HuH-7.5 (cell line): Measurements from ENCODE around the gene LIMK1.

ENCODE experiments used
- DNase-seq: peaks from one replicate; pipeline ENCODE4 v3.0.0; 2011; ENCODE audit warnings: low spot score

Gene LIMK1

DNA sequence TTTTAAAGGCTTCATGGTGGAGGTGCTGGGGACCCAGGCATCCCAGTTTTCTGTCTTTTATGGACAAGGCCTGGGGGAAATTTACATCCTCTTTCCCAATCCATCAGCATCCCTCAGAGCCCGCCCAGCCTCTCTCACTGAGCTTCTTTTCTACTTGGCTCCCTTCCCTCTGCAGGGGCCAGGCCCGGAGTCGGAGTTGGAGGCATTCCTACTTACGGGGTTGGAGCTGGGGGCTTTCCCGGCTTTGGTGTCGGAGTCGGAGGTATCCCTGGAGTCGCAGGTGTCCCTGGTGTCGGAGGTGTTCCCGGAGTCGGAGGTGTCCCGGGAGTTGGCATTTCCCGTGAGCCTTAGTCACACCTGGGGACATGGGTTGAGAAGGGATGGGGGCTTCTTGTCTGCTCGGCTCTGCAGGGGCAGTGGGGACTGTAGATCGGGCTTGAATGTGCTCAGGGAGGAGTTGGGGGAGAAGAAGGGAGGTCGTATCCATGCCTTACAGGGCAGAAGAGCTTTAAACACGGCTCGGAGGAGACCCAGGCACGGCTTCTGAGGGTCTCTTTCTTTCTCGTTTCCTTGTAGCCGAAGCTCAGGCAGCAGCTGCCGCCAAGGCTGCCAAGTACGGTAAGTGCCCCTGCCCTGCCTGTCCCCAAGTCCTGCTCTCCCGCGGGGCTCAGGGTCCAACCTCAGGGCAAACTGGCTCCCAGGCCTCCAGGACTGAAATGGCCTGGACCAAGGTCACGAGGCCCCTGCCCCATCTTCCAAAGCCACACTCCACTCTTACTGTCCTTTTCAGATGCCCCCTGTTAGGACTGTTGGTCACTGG lies 27.3 kb upstream of the LIMK1 start:
- no peak for DNase-seq

DNA sequence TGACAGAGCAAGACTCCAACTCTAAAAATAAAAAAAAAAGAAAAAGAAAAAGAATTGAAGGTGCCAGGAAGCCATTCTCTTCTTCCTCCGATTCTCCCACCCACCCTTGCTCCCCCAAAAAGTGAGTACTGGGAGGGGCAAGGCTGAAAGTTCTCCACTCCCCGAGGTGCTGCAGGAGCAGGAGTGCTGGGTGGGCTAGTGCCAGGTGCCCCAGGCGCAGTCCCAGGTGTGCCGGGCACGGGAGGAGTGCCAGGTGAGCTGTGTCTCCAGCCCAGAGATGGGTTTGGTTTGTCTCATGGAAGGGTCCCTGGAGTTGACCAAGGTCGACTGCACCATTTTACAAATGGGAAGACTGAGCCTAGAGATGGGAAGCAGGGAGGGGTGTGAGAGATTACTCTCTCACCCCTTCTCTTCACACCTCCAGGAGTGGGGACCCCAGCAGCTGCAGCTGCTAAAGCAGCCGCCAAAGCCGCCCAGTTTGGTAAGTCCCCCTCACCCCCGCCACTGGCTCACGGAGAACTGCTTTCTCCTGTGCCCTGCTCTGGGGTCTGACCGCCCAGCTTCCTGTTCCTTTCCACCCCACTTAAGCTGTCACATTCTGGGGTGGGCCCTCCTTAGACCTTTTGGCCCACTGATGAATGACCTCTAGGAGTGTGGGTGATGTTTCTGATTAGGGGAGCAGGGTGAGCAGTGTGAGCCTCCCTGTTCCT lies 26.2 kb upstream of the LIMK1 start:
- DNase-seq, result no peak

DNA sequence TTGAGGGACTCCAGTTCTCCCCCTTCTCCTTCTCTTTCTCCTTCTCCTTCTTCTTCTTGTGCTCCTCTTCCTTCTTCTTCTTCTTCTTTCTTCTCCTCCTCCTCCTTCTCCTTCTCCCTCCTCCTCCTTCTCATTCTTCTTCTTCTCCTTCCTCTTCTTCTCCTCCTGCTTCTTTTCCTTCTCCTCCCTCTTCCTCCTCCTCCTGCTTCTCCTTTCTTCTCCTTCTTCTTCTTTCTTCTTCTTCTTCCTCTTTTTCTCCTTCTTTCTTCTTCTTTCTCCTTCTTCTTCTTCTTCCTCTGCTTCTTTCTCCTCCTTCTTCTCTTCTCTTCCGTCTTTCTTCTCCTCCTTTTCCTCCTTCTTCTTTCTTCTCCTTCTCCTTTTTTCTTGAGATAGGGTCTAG lies 25.6 kb upstream of the LIMK1 start:
- no peak for DNase-seq

DNA sequence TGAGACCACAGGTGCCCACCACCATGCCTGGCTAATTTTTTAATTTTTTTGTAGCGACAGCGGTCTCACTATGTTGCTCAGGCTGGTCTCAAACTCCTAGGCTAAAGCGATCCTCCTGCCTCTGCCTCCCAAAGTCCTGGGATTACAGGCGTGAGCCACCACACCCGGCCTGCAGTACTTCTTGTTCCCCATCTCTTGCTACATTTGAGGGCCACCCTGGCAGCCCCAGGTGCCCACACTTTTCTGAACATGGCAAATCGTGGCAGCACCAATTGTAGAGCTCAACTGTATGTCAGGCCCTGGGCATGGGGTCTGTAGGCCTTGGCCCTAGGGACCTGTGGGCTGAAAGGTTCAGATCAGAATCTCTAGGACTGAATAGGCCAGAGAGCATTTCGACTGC lies 25.1 kb upstream of the LIMK1 start:
- no peak for DNase-seq

DNA sequence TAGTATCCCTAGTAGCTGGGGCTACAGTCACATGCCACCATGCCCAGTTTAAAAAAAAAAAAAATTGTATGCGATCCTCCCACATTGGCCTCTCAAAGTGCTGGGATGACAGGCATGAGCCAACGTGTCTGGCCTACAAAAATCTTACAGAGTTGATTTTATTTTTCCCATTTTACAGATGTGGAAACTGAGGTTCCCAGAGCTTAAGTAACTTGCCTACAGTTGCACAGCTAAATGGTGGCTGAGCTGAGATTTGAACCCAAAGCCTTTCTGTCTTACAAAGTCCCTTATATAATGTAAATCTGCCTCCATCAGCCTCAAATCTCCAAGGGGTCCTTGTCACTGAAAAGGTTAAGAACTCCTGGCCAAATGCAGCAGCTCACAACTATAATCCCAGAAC lies 24.6 kb upstream of the LIMK1 start:
- DNase-seq, result no peak

DNA sequence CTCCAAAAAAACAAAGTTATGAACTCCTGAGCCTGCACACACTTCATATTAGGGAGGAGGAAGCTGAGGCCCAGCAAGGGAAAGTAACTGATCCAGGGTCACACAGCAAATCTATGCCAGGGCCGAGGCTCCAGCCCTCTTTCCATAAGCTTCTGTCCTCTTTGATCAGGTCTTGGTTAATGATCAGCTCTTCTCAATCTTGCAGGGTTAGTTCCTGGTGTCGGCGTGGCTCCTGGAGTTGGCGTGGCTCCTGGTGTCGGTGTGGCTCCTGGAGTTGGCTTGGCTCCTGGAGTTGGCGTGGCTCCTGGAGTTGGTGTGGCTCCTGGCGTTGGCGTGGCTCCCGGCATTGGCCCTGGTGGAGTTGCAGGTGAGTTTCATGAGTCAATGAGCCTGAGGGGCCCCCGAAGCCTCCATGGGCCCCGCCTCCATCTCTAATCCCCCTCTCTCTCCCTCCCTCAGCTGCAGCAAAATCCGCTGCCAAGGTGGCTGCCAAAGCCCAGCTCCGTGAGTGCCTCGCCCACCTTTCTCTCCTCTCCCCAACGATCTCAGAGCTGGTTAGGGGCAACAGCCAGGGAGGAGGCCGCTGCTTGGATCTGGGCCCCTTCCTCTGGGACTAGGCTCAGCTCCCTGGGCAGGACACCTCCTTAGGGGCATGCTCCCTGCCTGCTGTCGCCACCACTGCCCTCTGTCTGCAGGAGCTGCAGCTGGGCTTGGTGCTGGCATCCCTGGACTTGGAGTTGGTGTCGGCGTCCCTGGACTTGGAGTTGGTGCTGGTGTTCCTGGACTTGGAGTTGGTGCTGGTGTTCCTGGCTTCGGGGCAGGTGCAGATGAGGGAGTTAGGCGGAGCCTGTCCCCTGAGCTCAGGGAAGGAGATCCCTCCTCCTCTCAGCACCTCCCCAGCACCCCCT lies 23.7 kb upstream of the LIMK1 start:
- DNase-seq, result no peak

DNA sequence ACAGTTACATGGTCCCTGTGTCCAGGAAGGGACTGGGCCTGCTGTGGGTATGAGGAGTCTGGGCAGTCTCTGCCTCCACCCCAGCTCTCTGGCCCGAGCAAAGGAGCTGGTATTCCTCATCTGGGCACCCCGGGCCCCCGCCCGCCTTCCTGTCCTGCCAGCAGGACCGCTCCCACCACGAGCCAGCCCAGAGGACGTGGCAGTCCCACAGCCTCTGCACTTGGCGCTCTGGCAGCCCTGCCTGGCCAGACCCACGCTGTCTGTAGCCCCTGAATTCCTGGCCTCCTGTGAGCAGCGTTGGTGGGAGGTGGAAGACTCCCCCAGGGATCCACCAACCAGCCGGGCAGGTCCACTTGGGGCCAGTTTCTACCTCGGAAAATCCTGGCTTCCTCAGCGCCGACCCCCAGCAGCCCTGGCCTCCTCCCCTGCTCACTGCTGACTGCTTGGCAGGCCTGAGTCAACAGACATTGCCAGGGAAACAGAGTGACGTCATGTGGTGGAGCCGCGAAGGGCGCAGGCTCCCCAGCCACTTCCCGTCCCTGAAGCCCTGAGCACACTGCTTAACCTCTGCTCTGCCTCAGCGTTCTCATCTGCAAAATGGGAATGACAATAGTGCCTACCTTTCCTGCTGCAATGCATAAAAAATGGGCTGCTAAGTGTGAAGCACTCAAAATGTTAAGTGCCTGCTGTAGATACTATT lies 21.6 kb upstream of the LIMK1 start:
- peak; percentile 67 for DNase-seq

DNA sequence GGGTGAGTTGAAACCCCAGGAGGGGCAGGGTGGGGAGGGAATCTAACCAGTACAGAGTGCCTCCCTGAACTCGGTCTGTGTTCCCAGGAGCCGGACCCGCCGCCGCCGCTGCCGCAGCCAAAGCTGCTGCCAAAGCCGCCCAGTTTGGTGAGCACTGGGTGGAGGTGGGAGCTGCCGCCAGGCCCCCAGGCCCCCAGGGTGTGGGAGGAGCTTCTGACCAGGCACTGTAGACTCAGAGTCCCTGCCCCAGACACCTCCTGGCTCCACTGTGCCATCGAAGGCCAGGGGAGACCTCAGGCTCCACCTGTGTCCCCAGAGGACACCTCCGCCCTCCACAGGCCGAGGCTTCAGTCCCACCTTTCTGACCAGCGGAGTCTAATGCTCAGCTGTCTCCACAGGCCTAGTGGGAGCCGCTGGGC lies 20.4 kb upstream of the LIMK1 start:
- DNase-seq, result no peak

DNA sequence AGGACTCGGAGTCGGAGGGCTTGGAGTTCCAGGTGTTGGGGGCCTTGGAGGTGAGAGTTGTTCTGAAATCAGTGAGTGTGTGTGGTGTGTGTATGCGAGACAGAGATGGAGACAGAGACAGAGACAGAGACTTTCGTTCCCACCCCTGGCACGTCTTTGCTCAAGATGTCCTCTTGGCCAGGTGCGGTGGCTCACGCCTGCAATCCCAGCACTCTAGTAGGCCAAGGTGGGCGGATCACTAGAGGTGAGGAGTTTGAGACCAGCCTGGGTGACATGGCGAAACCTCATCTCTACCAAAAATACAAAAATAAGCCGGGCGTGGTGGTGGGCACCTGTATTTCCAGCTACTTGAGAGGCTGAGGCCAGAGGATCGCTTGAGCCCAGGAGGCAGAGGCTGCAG lies 20.0 kb upstream of the LIMK1 start:
- DNase-seq, result no peak

DNA sequence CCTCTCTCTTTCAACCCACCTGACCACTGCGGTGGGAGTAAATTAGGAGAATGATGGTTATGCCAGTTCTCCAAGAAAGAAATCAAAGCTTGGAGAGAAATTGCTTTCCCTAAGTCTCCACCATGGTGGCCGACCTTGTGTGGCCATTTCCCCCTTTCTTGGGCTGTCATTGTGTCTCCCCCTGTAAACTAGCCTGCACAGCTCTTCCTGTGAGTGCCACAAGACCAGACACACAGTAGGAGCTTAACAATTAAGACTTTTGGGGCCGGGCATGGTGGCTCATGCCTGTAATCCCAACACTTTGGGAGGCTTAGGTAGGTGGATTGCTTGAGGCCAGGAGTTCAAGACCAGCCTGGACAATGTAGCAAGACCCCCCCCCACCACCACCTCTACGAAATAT lies 18.9 kb upstream of the LIMK1 start:
- DNase-seq, result no peak

DNA sequence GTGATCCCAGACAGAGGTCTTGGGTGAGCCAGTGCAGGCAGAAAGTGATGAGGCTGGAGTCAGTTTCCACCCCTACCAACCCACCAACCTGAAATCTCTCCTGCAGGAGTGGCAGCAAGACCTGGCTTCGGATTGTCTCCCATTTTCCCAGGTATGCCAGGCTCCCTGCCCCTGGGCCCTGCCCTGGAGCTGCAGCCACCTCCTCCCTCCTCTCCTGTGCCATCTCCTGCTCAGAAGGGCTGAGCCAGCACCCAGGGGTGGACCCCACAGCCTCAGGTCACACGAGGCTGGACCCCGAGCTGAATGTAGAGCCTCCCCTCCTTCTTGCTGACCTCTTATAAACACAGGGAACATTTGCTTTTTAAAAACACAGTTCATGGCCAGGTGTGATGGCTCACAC lies 17.0 kb upstream of the LIMK1 start:
- DNase-seq, result no peak

DNA sequence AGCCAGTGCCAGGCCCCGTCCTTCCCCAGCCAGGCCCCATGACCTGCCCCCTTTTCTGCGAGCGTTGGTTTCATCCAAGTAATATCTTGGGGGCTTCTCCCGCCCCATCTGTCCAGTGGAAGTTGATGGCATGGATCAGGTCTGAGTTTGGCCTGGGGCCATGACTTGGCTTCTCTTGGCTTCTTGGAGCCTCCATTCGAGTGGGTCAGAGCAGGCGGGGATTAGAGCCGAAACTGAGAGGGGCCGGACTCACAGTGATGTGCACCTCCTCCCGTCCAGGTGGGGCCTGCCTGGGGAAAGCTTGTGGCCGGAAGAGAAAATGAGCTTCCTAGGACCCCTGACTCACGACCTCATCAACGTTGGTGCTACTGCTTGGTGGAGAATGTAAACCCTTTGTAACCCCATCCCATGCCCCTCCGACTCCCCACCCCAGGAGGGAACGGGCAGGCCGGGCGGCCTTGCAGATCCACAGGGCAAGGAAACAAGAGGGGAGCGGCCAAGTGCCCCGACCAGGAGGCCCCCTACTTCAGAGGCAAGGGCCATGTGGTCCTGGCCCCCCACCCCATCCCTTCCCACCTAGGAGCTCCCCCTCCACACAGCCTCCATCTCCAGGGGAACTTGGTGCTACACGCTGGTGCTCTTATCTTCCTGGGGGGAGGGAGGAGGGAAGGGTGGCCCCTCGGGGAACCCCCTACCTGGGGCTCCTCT lies 15.1 kb upstream of the LIMK1 start:
- no peak for DNase-seq

DNA sequence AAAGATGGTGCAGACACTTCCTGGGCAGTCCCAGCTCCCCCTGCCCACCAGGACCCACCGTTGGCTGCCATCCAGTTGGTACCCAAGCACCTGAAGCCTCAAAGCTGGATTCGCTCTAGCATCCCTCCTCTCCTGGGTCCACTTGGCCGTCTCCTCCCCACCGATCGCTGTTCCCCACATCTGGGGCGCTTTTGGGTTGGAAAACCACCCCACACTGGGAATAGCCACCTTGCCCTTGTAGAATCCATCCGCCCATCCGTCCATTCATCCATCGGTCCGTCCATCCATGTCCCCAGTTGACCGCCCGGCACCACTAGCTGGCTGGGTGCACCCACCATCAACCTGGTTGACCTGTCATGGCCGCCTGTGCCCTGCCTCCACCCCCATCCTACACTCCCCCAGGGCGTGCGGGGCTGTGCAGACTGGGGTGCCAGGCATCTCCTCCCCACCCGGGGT lies 14.5 kb upstream of the LIMK1 start:
- no peak for DNase-seq

DNA sequence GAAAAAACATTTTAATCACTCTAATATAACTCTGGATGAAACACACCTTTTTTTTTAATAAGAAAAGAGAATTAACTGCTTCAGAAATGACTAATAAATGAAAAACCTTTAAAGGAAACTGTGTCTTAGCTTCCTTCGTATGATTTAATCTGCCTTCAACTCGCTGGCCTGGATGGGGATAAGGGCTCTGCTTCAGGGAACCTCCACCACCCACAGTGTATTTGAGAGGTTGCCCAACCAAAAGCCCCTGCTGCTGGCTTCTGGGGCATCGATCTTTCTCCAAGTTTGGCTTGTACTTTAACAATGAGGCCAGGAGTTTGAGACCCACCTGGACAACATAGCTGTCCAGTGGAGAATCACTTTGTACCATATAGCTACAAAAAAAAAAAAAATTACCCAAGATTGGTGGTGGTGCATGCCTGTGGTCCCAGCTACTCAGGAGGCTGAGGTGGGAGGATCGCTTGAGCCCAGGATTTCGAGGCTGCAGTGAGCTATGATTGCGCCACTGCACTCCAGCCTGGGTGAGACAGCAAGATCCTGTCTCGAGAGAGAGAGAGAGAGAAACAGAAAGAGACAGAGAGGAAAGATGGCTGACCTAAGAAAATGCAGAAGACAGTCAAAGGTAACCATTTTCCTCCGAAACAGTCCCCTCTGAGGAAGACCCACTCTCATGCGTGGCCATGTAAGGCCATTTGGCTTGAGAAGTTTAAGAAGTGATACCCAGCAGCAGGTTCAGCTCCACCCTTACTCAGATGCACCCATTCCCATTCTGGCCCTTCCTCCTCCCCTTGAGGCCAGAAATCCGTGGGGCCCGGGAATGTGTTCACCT lies 13.6 kb upstream of the LIMK1 start:
- no peak for DNase-seq

DNA sequence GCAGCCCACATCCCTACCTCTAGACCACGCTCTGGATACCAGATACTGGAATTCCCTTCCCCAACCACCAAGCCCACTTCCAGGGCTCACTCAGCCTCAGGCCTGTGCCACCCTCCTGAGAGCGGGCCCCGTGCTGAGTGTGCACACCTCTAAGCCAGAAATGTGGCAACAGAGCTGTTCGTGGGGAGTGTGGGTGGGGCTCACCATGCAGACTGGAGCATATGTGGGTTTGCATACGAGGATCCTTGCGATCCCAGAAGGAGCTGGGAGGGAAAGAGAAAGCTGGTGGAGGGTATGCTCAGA lies 13.0 kb upstream of the LIMK1 start:
- no peak for DNase-seq

DNA sequence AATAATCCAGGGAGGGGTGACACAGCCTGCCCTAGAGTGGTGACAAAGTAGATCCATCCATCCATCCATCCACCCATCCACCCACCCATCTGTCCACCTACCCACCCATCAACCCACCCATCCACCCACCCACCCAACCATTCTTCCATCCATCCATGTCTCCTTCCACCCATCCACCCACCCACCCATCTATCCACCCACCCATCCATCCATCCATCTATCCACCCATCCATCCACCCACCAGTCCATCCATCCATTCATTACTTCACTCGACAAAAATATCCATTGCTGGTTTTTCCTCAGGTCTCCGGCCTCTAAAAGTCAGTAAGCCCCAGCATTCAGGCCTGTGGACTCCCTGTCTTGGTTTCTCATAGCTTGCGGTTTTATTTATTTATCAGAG lies 12.5 kb upstream of the LIMK1 start:
- no peak for DNase-seq

DNA sequence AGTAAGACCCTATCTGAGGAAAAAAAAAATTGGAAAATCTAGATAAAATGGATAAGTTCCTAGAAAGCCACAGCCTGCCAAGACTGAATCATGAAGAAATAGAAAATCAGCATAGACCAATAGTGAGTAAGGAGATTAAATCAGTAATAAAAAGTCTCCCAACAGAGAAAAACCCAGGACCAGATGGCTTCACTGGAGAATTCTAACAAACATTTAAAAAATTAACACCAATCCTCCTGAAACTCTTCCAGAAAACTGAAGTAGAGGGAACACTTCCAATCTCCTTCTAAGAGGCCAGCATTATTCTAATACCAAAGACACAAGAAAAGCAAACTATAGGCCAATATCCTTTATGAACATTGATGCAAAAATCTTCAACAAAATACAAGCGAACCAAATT lies 8.8 kb upstream of the LIMK1 start:
- no peak for DNase-seq

DNA sequence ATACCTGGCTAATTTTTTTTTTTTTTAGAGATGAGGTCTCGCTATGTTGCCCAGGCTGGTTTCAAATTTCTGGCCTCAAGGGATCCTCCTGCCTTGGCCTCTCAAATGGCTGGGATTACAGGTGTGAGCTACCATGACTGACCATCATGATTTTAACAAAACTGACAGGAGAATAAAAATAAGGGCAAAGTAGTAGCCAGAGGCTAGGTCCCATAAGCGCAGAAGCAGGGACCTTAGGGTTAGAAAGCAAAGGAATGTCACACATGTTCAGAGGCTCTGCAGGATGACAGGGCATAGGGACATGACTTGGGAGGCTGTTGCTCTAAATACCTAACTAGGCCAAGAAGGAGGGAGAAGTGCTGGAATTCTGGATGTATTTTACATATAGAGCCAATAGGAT lies 5.1 kb upstream of the LIMK1 start:
- DNase-seq, result no peak

DNA sequence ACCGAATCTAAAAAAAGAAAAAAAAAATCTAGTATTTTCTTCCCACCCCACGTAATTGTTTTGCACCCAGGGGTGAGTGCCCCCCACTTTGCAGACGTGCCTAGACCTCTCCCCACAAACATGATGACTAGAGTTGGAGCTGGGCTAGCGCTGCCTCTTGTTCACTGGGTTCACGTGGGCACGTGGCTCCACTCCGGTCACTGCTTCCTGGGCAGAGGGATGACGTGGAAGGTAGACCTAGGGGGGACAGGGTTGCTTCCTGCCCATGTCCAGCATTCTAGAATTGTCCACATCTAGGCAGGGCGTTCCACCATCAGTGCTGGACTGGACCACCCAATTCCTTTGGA lies 861 bp upstream of the LIMK1 start:
- DNase-seq, result no peak

DNA sequence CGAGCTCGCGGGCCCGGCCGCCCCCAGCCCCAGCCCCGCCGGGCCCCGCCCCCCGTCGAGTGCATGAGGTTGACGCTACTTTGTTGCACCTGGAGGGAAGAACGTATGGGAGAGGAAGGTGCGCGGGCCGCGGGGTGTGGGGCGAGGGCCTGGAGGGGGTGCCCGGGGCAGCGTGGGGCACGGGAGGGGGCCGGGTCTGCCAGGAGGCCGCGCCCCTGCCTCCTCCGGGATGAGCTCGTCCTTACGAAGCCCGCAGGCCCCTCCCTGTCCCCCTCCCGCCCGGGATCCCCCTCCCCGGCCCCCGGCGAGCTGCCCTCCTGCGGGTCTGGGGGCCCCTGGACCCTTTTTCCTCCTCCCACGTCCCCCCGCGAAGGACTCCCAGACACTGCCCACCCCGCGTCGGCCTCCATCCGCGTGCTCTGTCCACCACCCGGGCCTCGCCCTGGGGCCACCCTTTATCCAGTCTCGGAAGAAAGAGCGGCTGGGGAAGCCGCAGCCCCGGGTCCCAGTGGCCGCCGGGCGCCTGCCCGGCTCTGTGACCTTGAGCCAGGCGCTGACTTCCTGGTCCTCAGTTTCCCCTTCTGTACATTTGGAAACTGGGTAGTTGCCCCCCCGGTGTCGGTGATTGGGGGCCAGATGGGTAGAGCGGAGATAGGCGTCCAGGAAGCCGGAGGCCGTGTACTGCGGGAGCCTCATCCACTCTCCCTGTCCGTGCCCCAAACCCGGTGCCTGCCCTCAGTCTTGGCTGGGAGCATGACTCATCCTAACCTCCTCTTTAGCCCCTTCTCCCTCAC lies 521 bp downstream of the LIMK1 start:
- DNase-seq, result peak; percentile 64
